Activated CD4-positive, CD25-positive, alpha-beta regulatory T cell treated with anti-CD3 and anti-CD28 coated beads, Interleukin-2, amount 50 U/mL, for 24 hours (primary cell): Measurements from ENCODE around the gene GLRX5.
"Not testable (repeated sequence)": the region's sequence is repeated elsewhere in the genome, so short reads cannot be mapped to it uniquely, and the experiment has no call there.

Experiments used
- ATAC-seq, 2 donors: fragments of 150-1000 bp; cut with Tn5 transposase; one replicate each; pipeline ENCODE4 v1.10.0; 2021; ENCODE audit warnings: mild to moderate bottlenecking in 1 of 2, moderate library complexity in 1 of 2

GLRX5 gene

GRCh38 chr14:95499354-95499750 lies 35.5 kb upstream of the GLRX5 start:
- peak; percentile 21 to 28 for ATAC-seq

GRCh38 chr14:95500201-95500681 lies 34.6 kb upstream of the GLRX5 start:
- ATAC-seq: no peak

- ATAC-seq: no peak
Measured at GRCh38 chr14:95500772-95501401, 34.0 kb upstream of the GLRX5 start.

- ATAC-seq: no peak
Measured at GRCh38 chr14:95502381-95502950, 32.4 kb upstream of the GLRX5 start.

GRCh38 chr14:95503365-95504134 lies 31.3 kb upstream of the GLRX5 start:
- peak; percentile 68 to 73 for ATAC-seq

- peak; percentile 59 to 75 for ATAC-seq
Measured at GRCh38 chr14:95504135-95505029, 30.5 kb upstream of the GLRX5 start.

GRCh38 chr14:95505030-95505589 lies 29.7 kb upstream of the GLRX5 start:
- ATAC-seq: no peak

GRCh38 chr14:95507174-95507573 lies 27.7 kb upstream of the GLRX5 start:
- ATAC-seq: no peak

- ATAC-seq: no peak
Measured at GRCh38 chr14:95507701-95508103, 27.1 kb upstream of the GLRX5 start.

- ATAC-seq: no peak
Measured at GRCh38 chr14:95508377-95508776, 26.5 kb upstream of the GLRX5 start.

GRCh38 chr14:95509495-95509894 lies 25.4 kb upstream of the GLRX5 start:
- ATAC-seq: no peak

- ATAC-seq: not testable (repeated sequence)
Measured at GRCh38 chr14:95510344-95510743, 24.5 kb upstream of the GLRX5 start.

GRCh38 chr14:95510804-95511203 lies 24.0 kb upstream of the GLRX5 start:
- ATAC-seq: no peak

GRCh38 chr14:95511687-95512086 lies 23.2 kb upstream of the GLRX5 start:
- ATAC-seq: no peak

- ATAC-seq: no peak
Measured at GRCh38 chr14:95513291-95513690, 21.6 kb upstream of the GLRX5 start.

GRCh38 chr14:95514131-95515079 lies 20.4 kb upstream of the GLRX5 start:
- no peak for ATAC-seq

GRCh38 chr14:95515080-95515489 lies 19.8 kb upstream of the GLRX5 start:
- ATAC-seq: no peak

- peak; percentile 89 for ATAC-seq
Measured at GRCh38 chr14:95515596-95516552, 19.0 kb upstream of the GLRX5 start.

GRCh38 chr14:95516554-95517181 lies 18.2 kb upstream of the GLRX5 start, which contains the start of gene SYNE3:
SYNE3 (minus strand) TSS chr14:95516650; CDS start chr14:95475821, 40,829 bp downstream.
- peak; percentile 46 to 53 for ATAC-seq
